ENCODE data around the gene ROBO2. TPM values are rescaled to one million over a fixed set of nuclear protein-coding genes. Genes with fewer than 3 reads are reported as not detected.

Gene ROBO2
- total RNA-seq, 1 donor from 2014 or later: 22.7 TPM

DNA sequence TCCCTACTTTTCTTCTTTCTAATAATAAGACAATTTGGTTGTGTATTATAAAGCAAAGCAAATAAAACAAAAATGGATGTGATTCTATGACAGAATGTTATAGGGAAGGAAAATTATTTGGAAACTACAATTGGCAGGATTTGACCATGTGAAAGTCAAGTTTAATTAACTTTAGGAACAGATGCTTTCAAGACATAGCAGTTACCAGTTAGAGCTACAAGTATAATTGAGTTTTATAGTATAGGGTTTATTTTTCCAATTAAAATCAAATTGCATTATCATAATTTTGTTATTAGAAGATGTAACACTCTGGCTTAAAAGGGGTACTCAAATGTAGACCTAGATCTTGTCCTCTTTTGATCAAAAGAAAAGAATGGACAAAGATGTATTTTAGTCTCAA is 110.9 kb downstream of the ROBO2 start:
- Mint-ChIP-seq H3K27ac (no peak overlapping the region), H3K36me3 (no peaks in the 10 kb centered on the region), H3K4me1 (ENCODE audit: unreplicated experiment) (peaks cover 12% of the 10 kb centered on the region), H3K9me3 (no peaks in the 10 kb centered on the region), H3K27me3 (peaks cover 6% of the 10 kb centered on the region), H3K4me3 (no peak overlapping the region)
- TF ChIP-seq, protein P1, sequence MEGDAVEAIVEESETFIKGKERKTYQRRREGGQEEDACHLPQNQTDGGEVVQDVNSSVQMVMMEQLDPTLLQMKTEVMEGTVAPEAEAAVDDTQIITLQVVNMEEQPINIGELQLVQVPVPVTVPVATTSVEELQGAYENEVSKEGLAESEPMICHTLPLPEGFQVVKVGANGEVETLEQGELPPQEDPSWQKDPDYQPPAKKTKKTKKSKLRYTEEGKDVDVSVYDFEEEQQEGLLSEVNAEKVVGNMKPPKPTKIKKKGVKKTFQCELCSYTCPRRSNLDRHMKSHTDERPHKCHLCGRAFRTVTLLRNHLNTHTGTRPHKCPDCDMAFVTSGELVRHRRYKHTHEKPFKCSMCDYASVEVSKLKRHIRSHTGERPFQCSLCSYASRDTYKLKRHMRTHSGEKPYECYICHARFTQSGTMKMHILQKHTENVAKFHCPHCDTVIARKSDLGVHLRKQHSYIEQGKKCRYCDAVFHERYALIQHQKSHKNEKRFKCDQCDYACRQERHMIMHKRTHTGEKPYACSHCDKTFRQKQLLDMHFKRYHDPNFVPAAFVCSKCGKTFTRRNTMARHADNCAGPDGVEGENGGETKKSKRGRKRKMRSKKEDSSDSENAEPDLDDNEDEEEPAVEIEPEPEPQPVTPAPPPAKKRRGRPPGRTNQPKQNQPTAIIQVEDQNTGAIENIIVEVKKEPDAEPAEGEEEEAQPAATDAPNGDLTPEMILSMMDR (conservative IDR thresholded peaks at IDR 0.05): no peak
- no peak for DNase-seq (ENCODE audit: extremely low spot score, unreplicated experiment)

DNA sequence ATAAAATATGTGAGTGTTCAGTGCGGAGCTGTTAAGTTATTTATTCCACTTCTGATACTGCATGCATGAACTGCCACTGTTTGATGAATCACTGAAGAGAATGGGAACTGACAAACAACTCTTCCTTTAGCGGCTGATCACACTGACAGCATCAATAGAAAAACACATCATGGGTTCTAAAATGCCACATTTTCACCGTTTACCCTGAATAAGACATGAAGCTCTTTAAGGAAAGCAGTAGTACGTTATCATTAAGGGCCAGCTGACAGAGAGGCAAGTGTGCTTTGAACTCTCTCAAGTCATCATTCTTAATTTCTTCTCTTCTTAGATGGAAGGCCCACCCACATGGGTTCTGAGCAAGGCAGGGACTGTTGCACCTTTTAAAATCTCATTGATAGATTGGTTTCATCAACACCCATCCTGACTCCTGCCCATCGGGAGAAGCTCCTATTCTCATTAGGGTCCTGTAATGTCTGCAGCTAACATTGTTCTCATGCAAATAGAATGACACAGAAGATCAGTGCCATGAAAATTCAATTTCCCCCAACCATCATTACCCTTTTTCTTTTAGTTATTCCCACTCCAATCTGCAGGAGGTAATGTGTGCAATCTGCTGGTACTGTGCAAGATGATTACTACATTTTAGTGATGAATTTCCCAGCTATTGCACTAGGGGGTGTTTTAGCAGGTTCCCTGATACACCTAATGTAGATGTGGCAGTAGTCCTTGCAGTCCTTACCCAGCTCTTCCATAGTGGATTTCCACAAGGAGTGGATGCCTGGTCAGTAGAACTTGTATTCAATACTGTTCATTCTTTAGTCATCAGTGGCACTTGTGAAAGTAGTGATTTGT is 119.1 kb downstream of the ROBO2 start:
- no peaks in the 10 kb centered on the region for H3K27me3 Mint-ChIP-seq
- H3K36me3 Mint-ChIP-seq: no peaks in the 10 kb centered on the region
- no peak overlapping the region for H3K27ac Mint-ChIP-seq

DNA sequence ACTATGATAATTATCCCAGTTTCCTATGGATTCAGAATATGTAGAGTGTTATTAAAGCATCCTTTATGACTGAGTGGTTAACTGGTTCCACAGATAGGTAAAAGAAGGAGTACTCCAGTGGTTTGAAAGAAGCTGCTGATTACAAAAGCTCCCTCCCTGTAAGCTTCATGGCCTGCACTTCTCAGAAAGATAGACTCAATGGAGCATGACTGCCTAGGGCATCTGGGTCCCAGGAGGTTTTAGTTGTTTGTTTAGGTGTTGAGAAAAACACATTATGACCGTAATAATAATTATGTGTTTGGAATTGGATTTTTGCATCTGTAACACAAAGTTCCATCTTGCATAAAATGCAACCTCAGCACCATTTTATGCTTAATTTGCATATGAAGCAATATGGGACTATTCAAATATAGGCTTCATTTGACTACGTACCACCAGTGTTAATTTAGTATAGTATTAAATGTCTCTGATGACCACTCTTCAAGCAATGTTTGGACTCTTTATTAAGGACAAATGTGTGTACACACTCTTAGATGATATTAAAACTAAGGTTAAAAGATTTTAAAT is 121.1 kb downstream of the ROBO2 start:
- H3K4me3 Mint-ChIP-seq: no peak overlapping the region
- TF ChIP-seq, protein P1 (conservative IDR thresholded peaks at IDR 0.05): no peak
- no peaks in the 10 kb centered on the region for H3K27me3 Mint-ChIP-seq
- no peak for DNase-seq (ENCODE audit: extremely low spot score, unreplicated experiment)
- peaks cover 6% of the 10 kb centered on the region for H3K4me1 Mint-ChIP-seq (ENCODE audit: unreplicated experiment)
- H3K36me3 Mint-ChIP-seq: no peaks in the 10 kb centered on the region
- no peaks in the 10 kb centered on the region for H3K9me3 Mint-ChIP-seq
- no peak overlapping the region for H3K27ac Mint-ChIP-seq

More for the DNA sequence above, 119.1 kb downstream of the ROBO2 start:
- Mint-ChIP-seq H3K4me3 (no peak overlapping the region), H3K4me1 (ENCODE audit: unreplicated experiment) (peaks cover 6% of the 10 kb centered on the region), H3K9me3 (no peaks in the 10 kb centered on the region)
- TF ChIP-seq, protein P1 (conservative IDR thresholded peaks at IDR 0.05): peak; percentile 48
- DNase-seq (ENCODE audit: extremely low spot score, unreplicated experiment): no peak

DNA sequence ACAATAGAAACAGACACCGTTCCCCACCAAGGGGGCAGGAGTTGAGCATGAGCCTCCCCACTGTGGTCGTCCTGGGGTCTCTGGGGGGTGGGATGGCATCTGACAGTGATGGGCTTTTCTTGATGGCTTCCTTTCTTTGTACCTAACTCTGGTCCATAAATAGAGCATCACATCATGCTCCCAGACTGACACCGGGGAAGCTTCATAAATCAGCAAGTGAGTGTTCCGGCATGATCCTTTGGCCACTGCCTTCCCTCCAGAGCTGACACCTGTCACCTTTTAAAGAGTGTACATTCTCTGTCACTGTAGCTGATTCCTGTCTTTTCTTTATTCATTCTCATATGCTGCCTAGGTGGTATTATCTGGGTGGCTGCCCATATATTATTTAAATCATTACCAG is 129.9 kb downstream of the ROBO2 start:
- DNase-seq (ENCODE audit: extremely low spot score, unreplicated experiment): no peak
- Mint-ChIP-seq H3K36me3 (no peaks in the 10 kb centered on the region), H3K27me3 (peaks cover 3% of the 10 kb centered on the region), H3K27ac (no peak overlapping the region), H3K4me3 (no peak overlapping the region), H3K9me3 (peaks cover 4% of the 10 kb centered on the region), H3K4me1 (ENCODE audit: unreplicated experiment) (peaks cover 12% of the 10 kb centered on the region)
- TF ChIP-seq, protein P1 (conservative IDR thresholded peaks at IDR 0.05): no peak

DNA sequence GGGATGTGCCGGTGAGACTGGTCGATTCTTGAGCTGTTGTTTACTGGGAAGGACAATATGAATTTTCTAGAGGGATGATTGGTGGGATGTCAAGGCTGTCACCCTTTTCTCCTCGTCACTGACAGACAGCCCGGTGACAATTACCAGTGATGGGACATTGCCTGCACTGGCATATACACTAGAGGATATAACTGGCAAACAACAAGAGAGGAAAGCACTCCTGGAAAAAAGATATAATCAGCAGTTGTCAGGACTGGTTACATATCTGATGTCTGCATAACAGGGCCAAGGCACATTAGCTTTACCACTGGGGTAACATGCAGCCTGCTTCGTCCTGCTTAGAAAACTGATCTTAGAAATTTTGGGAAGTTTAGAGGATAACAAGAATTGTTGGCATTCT is 131.1 kb downstream of the ROBO2 start:
- Mint-ChIP-seq H3K4me3 (no peak overlapping the region), H3K9me3 (peaks cover 8% of the 10 kb centered on the region), H3K27ac (no peak overlapping the region), H3K36me3 (no peaks in the 10 kb centered on the region), H3K4me1 (ENCODE audit: unreplicated experiment) (peaks cover 12% of the 10 kb centered on the region), H3K27me3 (peaks cover 3% of the 10 kb centered on the region)
- TF ChIP-seq, protein P1 (conservative IDR thresholded peaks at IDR 0.05): no peak
- no peak for DNase-seq (ENCODE audit: extremely low spot score, unreplicated experiment)

Data from type B pancreatic cell (in vitro differentiated cells).